ENCODE data around the gene FNDC3B. TPM values are rescaled to one million over a fixed set of nuclear protein-coding genes. Genes with fewer than 3 reads are reported as not detected.

The FNDC3B gene
- total RNA-seq, 1 donor, result 139 TPM

DNA sequence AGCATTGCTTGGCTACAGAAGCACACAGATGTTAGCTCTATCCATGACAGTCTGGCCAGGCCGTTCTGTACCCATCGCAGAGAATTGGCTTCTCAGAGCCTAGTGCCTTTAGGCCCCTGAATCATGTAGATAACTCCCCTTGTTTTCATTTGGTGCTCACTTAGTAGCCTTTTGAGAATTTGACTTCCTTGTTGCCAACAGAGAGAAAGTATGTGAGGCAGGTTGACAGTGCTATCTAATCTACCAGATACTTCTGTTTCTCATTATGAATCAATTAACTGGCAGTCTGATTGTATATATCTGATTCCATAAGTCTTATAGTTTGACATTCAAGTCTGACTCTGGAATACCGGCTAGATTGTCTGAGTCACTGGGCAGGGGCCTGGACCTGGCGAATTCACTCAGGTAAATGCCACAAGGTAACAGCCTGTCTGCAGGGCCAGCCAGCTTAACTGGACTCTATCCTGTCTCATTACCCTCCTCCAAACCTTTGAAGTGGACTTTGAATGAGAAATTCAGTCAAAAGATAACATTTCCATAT lies 248.6 kb downstream of the FNDC3B start:
- DNase-seq (ENCODE audit: low read depth), result peak; percentile 49
- TF ChIP-seq CTCF (IDR thresholded peaks at IDR 0.05; ENCODE audit: insufficient read depth, low read length), result no peak
- no peak overlapping the region for H3K4me3 ChIP-seq (ENCODE audit: low read depth, low read length)

- TF ChIP-seq CTCF (IDR thresholded peaks at IDR 0.05; ENCODE audit: insufficient read depth, low read length), result no peak
- DNase-seq (ENCODE audit: low read depth), result no peak
- no peak overlapping the region for H3K4me3 ChIP-seq (ENCODE audit: low read depth, low read length)
Measured at GRCh38 chr3:172288651-172289050, 249.3 kb downstream of the FNDC3B start.

DNA sequence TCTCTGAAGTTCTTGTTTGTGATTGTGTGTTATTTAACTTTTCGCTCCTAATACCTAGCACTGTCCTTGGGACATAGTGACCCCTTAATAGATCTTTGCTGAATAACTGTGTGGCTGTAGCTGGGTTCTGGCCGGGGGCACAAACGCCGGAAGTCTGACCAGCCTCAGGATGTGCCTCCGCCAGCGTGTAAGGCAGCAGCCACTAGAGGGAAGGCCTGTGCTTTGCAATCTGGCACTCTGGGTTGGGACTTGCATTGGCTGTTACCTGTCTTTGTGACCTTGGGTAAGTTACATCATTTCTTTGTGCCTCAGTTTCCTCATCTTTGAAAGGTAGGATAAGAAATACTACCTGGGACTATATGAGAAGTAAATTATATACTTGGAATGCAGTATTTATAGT lies 250.2 kb downstream of the FNDC3B start:
- no peak for DNase-seq (ENCODE audit: low read depth)
- TF ChIP-seq CTCF (IDR thresholded peaks at IDR 0.05; ENCODE audit: insufficient read depth, low read length), result peak; percentile 29
- H3K4me3 ChIP-seq (ENCODE audit: low read depth, low read length), result no peak overlapping the region

GRCh38 chr3:172290457-172290856 lies 251.1 kb downstream of the FNDC3B start:
- TF ChIP-seq CTCF (IDR thresholded peaks at IDR 0.05; ENCODE audit: insufficient read depth, low read length), result no peak
- no peak for DNase-seq (ENCODE audit: low read depth)
- no peak overlapping the region for H3K4me3 ChIP-seq (ENCODE audit: low read depth, low read length)

- no peak for TF ChIP-seq CTCF (IDR thresholded peaks at IDR 0.05; ENCODE audit: insufficient read depth, low read length)
- H3K4me3 ChIP-seq (ENCODE audit: low read depth, low read length), result no peak overlapping the region
- DNase-seq (ENCODE audit: low read depth), result no peak
Measured at GRCh38 chr3:172291650-172292049, 252.3 kb downstream of the FNDC3B start.

- no peak for TF ChIP-seq CTCF (IDR thresholded peaks at IDR 0.05; ENCODE audit: insufficient read depth, low read length)
- no peak overlapping the region for H3K4me3 ChIP-seq (ENCODE audit: low read depth, low read length)
- no peak for DNase-seq (ENCODE audit: low read depth)
Measured at GRCh38 chr3:172292422-172292821, 253.0 kb downstream of the FNDC3B start.

- H3K4me3 ChIP-seq (ENCODE audit: low read depth, low read length), result no peak overlapping the region
- DNase-seq (ENCODE audit: low read depth), result no peak
- TF ChIP-seq CTCF (IDR thresholded peaks at IDR 0.05; ENCODE audit: insufficient read depth, low read length), result no peak
Measured at GRCh38 chr3:172293093-172293492, 253.7 kb downstream of the FNDC3B start.

Data from fibroblast of the aortic adventitia (primary cell).